ENCODE data around the gene TPPP2. TPM values are rescaled to one million over a fixed set of nuclear protein-coding genes. Genes with fewer than 3 reads are reported as not detected.

TPPP2 gene
- total and polyA plus RNA-seq, 8 donors = 0.62 TPM; not detected in 7

GRCh38 chr14:21074398-21075272 lies 44.6 kb downstream of the TPPP2 start:
- H3K9me3 ChIP-seq = no peaks in the 10 kb centered on the region
- H3K27me3 ChIP-seq = peaks cover 0 to 5% (median 2%) of the 10 kb centered on the region in 3 donors
- WGBS, 5 donors = 85 to 93% (median 89%) methylated on average over 12 to 26 of the region's 26 CpGs
- H3K36me3 ChIP-seq = peaks cover 40 to 71% (median 63%) of the 10 kb centered on the region in 4 donors
- H3K27ac ChIP-seq = no peak overlapping the region
- H3K4me1 ChIP-seq = peaks cover 26 to 38% (median 34%) of the 10 kb centered on the region in 4 donors
- no peak for DNase-seq
- intact Hi-C loops (cut with DNase I; ENCODE audit: low total_unique reads) = no loop called here
- H3K4me3 ChIP-seq = no peak overlapping the region
- TF ChIP-seq POLR2A (IDR thresholded peaks at IDR 0.05) = no peak
- no peak for TF ChIP-seq EP300 (IDR thresholded peaks at IDR 0.05)
- no peak for TF ChIP-seq POLR2AphosphoS5 (IDR thresholded peaks at IDR 0.05)
- TF ChIP-seq CTCF (IDR thresholded peaks at IDR 0.05) = no peak

- 85 to 90% (median 89%) methylated on average over 9 of the region's 9 CpGs for WGBS, 5 donors
- intact Hi-C loops (cut with DNase I; ENCODE audit: low total_unique reads) = no loop called here
These were observed 45.9 kb downstream of the TPPP2 start for GRCh38 chr14:21075719-21076437.

GRCh38 chr14:21077672-21078071 lies 47.7 kb downstream of the TPPP2 start:
- H3K9me3 ChIP-seq = no peaks in the 10 kb centered on the region
- DNase-seq = no peak
- intact Hi-C loops (cut with DNase I; ENCODE audit: low total_unique reads) = no loop called here
- H3K4me1 ChIP-seq = peaks cover 6 to 12% (median 8%) of the 10 kb centered on the region in 4 donors
- H3K27me3 ChIP-seq = no peaks in the 10 kb centered on the region
- TF ChIP-seq POLR2A (IDR thresholded peaks at IDR 0.05) (no peak), POLR2AphosphoS5 (IDR thresholded peaks at IDR 0.05) (no peak), EP300 (IDR thresholded peaks at IDR 0.05) (no peak), CTCF (IDR thresholded peaks at IDR 0.05) (no peak)
- 77 to 89% (median 81%) methylated on average over 2 of the region's 2 CpGs for WGBS, 5 donors
- H3K36me3 ChIP-seq = peaks cover 66 to 100% (median 94%) of the 10 kb centered on the region in 4 donors
- no peak overlapping the region for H3K27ac ChIP-seq
- H3K4me3 ChIP-seq = no peak overlapping the region

More at GRCh38 chr14:21075719-21076437, 45.9 kb downstream of the TPPP2 start:
- Histone ChIP-seq H3K27me3 (no peaks in the 10 kb centered on the region), H3K36me3 (peaks cover 50 to 83% (median 76%) of the 10 kb centered on the region in 4 donors), H3K4me3 (no peak overlapping the region), H3K9me3 (no peaks in the 10 kb centered on the region), H3K4me1 (peaks cover 22 to 30% (median 26%) of the 10 kb centered on the region in 4 donors), H3K27ac (no peak overlapping the region)
- TF ChIP-seq EP300 (IDR thresholded peaks at IDR 0.05) = no peak
- TF ChIP-seq POLR2AphosphoS5 (IDR thresholded peaks at IDR 0.05) = no peak
- TF ChIP-seq POLR2A (IDR thresholded peaks at IDR 0.05) = no peak
- TF ChIP-seq CTCF (IDR thresholded peaks at IDR 0.05) = no peak
- DNase-seq = no peak

- intact Hi-C loops (cut with DNase I; ENCODE audit: low total_unique reads) = no loop called here
- TF ChIP-seq CTCF (IDR thresholded peaks at IDR 0.05) = no peak
- no peak for TF ChIP-seq EP300 (IDR thresholded peaks at IDR 0.05)
- no peak for TF ChIP-seq POLR2A (IDR thresholded peaks at IDR 0.05)
- no peak for TF ChIP-seq POLR2AphosphoS5 (IDR thresholded peaks at IDR 0.05)
- no peak for DNase-seq
- peaks cover 0 to 6% (median 2%) of the 10 kb centered on the region in 4 donors for H3K4me1 ChIP-seq
- H3K4me3 ChIP-seq = no peak overlapping the region
- no peaks in the 10 kb centered on the region for H3K27me3 ChIP-seq
- no peaks in the 10 kb centered on the region for H3K9me3 ChIP-seq
- 87 to 96% (median 94%) methylated on average over 5 of the region's 5 CpGs for WGBS, 5 donors
- H3K27ac ChIP-seq = no peak overlapping the region
- H3K36me3 ChIP-seq = peaks cover 72 to 100% (median 98%) of the 10 kb centered on the region in 4 donors
These were observed 48.3 kb downstream of the TPPP2 start for GRCh38 chr14:21078287-21078686.
